GM21825 (cell line): ENCODE measurements around the gene RIMS4.

ENCODE experiments used
- ATAC-seq: cut with Tn5 transposase; IDR thresholded peaks from one replicate; pipeline ENCODE4 v1.9.1; 2021; ENCODE audit warnings: mild to moderate bottlenecking, moderate library complexity; ENCODE audit not compliant: unreplicated experiment

RIMS4 gene

GRCh38 chr20:44810391-44811149, at the start of gene RIMS4:
Gene RIMS4 (minus strand): TSS chr20:44810546. CDS start chr20:44810271, 275 bp downstream.
- no peak for ATAC-seq

DNA sequence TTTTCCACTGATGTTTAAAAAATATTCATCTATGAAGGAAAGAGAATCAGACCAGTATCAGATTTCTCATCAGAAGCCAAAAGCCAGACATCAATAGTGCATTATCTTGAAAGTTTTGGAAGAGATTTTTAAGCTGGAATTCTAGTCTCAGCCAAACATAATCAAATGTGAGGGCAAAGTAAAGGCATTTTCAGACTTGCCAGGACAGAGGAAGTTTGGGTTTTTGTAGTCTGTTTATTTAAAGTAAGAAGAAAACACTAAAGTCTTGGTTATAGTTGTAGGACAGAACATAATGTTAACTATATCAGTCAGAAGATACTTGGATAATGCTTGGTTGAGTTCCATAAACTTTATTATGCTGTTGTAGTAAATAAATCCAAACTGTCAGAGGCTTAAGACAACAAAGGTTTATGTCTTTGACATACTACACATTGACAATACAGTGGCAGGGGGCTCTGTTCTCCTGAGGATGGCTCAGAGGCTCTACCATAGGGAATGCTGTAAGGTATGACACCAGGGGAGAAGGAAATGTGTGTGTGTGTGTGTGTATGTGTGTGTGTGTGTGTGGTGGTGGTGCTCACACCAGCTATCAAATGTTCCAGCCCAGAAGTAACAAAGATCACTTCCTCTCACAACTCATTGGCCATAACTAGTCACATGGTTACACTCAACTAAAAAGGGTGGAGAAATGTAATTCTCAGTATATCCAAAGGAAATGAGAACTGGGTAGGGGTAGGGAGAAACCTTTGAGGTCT, 48.4 kb upstream of the RIMS4 start:
- ATAC-seq = no peak

DNA sequence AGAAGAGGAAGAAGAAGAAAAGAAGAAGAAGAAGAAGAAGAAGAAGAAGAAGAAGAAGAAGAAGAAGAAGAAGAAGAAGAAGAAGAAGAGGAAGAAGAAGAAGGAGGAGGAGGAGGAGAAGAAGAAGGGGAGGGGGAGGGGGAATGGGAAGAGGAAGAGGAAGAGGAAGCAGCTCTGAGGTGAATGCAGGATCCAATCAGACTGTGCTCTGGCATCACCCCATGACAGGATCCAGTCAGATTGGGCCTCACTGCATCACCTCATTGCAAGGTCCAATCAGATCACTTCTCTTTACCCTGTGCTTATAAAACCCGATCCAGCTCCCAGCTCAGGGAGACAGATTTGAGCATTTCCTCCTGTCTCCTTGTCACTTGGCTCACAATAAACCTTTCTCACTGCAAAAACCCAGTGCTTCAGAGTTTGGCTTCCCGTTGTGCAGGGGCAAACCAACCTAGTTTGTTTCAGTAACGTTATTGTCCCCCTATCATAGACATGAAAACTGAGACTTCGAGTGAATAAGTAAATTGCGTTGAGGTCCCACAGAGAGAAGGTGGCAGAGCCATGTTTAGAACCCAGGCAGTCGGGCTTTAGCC, 46.6 kb upstream of the RIMS4 start:
- no peak for ATAC-seq

DNA sequence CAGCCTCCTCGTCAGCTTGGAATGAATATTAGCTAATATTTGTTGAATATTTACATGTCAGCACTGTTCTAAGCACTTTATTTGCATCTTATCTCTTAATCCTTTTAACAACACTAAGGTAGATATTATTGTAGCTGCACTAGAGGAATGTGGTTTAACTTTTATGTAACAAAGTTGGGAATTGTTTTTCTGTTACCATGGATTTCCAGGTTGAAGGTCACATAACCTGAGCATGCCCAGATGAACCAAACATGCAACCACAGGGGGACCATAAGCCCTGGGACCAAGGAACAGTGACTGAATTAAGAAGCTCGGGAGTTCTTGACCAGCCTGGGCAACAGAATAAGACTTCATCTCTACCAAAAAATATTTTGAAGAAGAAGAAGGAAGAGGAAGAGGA, 46.1 kb upstream of the RIMS4 start:
- no peak for ATAC-seq

GRCh38 chr20:44851545-44851944, 41.2 kb upstream of the RIMS4 start:
- ATAC-seq = no peak

GRCh38 chr20:44850837-44851236, 40.5 kb upstream of the RIMS4 start:
- no peak for ATAC-seq

DNA sequence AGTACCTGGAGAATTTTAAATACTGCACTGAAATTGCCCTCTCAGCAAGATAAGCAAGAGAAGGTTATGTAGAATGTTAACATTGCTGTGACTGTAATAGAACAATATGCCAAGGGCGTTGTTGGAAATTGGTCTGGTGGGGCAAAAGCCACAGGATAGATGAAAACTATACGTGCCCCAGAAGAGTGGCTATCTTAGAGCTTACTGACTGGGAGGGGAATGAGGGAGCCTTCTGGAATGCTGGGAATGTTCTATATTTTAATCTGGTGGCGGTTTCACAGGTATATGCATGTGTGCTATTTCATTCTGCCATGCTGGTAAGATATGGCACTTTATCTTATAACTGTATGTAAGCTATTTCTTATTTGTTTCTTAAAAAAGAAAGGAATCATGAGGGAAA, 39.9 kb upstream of the RIMS4 start:
- no peak for ATAC-seq

DNA sequence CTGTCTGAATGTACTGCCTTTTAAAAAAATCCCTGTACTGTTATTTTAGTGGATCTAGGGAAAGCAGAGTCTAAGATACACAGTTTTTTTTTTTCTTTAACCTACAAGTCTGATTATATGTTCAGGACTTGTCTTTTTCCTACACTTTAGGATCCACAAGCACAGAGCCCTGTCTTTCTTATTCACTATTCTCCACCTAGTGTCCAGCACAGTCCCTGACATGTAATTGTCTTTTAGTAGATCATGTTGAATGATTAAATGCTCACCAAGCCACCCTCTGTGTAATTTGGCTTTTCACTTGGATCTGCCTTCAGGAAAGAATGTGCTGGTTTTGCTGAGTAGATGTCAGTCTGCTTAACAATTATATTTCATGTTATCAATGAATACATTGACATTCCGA, 39.4 kb upstream of the RIMS4 start:
- ATAC-seq = no peak

GRCh38 chr20:44848254-44849015, 38.1 kb upstream of the RIMS4 start:
- ATAC-seq = no peak

DNA sequence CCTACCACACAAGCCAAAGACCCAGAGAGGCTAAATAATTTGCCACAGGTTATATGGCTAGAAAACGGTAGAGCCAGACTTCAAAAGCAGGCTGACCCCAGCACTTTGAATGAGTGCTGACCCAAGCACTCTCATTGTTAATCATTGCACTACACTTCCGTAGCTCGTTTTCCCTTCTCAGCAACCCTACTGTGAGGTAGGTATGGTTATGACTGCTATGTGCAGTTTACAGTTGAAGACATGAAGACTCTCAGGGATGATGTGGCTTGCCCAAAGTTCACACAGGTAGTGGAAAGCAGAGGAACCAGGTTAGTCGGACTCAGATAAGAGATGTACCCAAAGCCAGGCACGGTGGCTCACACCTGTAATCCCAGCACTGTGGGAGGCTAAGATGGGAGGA, 33.5 kb upstream of the RIMS4 start:
- no peak for ATAC-seq

- no peak for ATAC-seq
Measured at GRCh38 chr20:44841955-44842354, 31.6 kb upstream of the RIMS4 start.

DNA sequence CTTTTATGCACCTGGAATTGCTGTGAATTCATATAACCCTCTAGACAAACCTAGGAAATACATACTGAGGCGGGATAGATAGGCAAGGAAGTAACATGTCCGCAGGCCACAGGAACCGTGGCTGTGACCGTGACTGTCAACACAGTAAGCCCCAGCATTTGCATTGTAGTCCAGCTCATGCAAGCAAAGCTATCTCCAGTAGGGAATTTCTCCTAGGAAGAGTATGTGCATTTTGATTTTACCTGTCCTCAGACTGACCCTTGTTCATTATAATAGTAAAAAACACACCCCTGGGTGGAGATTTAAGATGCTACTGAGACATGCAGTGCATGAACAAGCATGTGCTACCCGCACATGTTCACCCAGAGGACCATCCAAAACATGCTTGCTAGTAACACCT, 30.5 kb upstream of the RIMS4 start:
- ATAC-seq = no peak

GRCh38 chr20:44839481-44839880, 29.1 kb upstream of the RIMS4 start:
- no peak for ATAC-seq

DNA sequence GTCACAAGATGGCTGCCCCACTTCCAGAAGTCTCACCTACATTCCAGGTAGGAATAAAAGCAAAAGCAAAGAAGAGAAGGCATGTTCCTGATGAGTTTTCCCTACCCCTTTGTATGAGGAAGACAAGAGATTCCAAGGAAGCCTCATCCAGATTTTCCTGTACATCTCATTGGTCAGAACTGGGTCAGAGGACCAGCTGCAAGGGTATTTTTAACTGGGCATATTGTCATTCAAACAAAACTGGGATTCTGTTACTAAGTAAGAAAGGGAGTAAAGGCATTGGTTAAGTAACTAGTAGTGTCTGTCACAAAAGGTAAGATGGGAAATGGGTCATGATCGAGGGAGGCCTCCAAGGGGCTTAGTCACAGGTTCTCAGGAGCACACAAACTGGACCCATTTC, 28.2 kb upstream of the RIMS4 start:
- no peak for ATAC-seq

- ATAC-seq = no peak
Measured at GRCh38 chr20:44837946-44838345, 27.6 kb upstream of the RIMS4 start.

- ATAC-seq = no peak
Measured at GRCh38 chr20:44836601-44837120, 26.3 kb upstream of the RIMS4 start.

- no peak for ATAC-seq
Measured at GRCh38 chr20:44835661-44836221, 25.4 kb upstream of the RIMS4 start.

DNA sequence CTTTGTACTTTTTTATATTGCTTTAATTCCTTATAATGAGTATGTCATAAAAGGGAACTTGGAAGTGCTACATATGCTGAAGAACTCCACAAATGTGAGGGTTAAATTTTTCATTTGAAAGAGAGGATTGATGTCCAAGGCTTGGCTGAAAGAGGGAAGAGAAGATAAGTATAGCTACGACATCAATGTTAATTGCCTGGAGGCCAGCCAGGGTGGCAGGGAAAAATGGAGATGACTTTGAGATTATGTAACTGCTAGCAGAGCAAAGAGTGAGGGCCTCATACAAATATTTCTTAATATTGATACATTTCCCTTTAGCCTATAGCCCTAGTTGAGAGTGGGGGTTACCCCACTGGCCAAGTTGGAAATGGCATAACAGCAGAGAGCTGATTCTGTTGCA, 24.8 kb upstream of the RIMS4 start:
- no peak for ATAC-seq

DNA sequence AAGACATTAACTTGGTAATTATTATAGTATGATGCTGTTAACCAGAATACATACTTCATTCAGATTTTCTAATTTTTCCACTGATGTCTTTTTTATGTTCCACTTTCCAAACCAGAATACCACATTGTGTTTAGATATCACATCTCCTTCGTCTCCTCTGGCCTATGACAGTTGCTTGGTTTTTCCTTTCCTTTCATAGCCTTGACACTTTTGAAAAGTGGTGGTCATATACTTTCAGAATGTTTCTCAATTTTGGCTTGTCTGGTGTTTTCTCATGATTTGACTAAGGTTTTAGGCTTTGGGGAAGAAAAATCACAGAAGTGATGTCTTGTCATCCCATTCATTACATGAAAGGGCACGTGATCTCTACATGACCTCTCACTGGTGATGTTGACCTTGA, 24.3 kb upstream of the RIMS4 start:
- no peak for ATAC-seq

DNA sequence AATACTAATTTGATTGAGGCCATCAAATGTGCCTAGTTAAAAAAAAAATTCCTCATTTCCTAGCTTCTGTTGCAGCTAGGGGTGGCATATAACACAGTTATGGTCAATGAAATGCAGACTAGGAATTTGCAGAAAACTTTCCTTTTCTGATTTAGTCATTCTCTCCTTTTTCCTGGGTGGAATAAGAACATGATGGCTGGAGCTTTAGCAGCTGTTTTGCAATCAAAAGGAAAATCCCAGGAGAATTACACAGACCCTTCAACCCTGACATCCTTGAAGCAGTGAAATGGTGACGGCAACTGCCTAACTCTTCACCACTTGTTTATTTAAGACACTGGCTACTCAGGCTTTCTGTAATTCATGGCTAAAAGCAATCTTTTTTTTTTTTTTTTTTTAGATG, 23.1 kb upstream of the RIMS4 start:
- ATAC-seq = no peak

DNA sequence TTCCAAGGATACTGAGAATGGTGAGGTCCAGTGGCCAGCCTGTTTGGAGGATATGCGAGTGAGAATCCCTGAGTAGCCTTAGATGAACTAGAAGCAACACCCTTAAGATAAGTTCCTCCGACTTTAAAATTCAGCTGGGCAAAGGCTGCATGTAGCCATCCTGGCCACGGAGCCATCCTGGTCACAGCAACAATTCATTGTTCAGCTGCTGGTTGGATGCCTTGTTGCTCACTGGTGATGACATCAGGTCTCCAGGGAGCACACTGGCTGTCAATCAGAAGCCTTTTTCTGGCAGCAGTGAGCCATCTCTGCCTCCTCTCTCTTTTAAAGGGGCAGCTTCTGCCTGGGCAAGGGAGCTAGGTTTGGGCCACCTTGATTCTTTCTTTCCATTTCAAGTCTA, 22.4 kb upstream of the RIMS4 start:
- ATAC-seq = no peak
